Stimulated activated CD4-positive, alpha-beta T cell treated with anti-CD3 and anti-CD28 coated beads, Interleukin-15, amount 100 ng/mL, for 48 hours (primary cell): ENCODE results near the gene ZBTB43.
"Not testable (repeated sequence)": the region's sequence is repeated elsewhere in the genome, so short reads cannot be mapped to it uniquely, and the experiment has no call there.

ENCODE experiments used
- DNase-seq, 2 donors: peaks; one replicate each; pipeline ENCODE4 v3.0.0-alpha.2; 2020; ENCODE audit warnings: low read depth in 2 of 2

The ZBTB43 gene

GRCh38 chr9:126791406-126792230, 13.2 kb upstream of the ZBTB43 start:
- DNase-seq, result no peak

GRCh38 chr9:126793686-126794417, 11.0 kb upstream of the ZBTB43 start:
- no peak for DNase-seq

DNA sequence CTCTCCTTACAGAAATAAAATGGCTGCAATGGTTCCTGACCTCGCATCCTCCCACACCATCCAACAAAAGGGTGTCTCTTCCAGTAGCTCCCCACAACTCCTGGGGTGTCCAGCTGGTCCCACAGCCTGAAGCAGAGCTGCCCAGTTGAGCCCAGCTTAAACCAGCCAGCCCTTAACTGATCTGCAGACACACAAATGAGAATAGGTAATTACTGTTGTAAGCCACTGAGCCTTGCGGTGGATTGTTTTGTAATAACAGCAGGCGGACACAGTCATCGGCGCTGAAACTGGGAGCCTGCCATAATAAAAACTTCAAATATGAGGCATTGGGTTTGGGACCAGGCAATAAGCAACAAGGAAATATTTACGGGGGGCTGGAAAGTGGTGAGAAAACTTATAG, 10.4 kb upstream of the ZBTB43 start:
- DNase-seq, result no peak

- no peak for DNase-seq
Observed at GRCh38 chr9:126796758-126797157, 8.1 kb upstream of the ZBTB43 start.

GRCh38 chr9:126797903-126798302, 6.9 kb upstream of the ZBTB43 start:
- no peak for DNase-seq

DNA sequence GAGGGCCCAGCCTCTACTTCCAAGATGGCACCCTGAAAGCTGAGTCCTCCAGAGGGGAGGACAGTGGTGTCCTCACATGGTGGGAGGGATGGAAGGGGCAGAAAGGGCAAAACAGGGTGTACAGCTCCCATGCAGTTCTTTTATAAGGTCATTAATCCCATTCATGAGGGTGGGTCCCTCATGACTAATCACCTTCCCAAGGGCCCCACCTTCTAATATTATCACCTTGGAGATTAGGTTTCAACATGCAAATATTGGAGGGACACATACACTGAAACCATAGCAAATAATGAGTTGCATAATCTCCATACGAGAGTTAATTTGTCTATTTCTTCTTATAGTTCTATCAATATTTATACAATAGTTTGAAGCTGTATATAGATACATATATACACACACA, 5.8 kb upstream of the ZBTB43 start:
- no peak for DNase-seq

GRCh38 chr9:126802318-126803059, 2.4 kb upstream of the ZBTB43 start:
- no peak for DNase-seq

DNA sequence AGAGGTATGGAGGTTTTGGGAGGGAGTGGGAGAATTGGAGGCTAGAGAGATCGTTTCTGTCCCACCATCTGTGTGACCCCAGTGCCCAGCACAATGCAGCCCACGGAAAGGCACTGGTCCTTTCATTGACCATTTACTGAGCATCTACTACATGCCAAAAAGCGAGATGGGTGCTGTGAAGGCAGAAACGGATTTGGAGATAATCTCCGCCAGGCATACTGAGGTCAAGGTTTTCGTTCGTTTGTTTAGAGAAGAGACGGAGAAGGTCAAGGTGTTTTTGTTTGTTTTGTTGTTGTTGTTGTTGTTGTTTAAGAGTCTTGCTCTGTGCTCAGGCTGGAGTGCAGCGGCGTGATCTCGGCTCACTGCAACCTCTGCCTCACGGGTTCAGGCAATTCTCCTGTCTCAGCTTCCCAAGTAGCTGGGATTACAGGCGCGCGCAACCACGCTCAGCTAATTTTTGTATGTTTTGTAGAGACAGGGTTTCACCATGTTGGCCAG, 593 bp upstream of the ZBTB43 start:
- DNase-seq, result no peak

DNA sequence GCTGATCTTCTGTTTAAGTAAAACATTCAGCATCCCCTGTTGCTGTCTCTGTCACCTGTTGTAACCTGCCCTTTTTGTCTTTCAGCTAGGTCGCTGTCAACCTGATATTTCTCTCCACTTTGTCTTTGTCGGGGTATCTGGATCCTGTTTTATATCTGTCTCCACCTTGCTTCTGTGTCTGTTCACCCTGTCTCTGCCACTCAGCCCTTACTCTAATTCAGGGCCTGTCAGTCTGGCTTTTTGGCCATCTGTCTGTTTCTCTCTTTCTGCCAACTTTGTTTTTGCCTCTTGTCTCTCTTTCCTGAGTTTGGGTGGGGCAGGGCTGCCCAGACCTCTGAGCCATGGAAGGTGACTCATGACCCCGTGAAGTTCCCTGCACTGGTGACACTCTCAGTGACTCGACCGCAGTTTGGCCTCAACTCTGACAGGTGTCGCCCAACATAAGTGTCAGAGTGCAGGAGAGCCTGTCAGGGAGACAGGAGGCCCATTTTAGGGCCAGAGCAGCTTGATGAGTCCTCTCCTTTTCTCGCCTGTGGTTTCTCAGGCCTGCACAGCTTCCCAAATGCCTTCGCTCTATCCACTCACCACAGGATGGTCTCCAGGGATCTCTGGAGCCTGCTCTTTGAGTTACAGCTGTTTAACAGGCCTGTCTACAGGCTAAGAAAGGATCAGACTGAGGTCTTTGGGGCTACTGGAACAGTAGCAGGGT, 868 bp downstream of the ZBTB43 start:
- DNase-seq, result peak; percentile 82 to 83

GRCh38 chr9:126806336-126806735, 1.5 kb downstream of the ZBTB43 start:
- no peak for DNase-seq

DNA sequence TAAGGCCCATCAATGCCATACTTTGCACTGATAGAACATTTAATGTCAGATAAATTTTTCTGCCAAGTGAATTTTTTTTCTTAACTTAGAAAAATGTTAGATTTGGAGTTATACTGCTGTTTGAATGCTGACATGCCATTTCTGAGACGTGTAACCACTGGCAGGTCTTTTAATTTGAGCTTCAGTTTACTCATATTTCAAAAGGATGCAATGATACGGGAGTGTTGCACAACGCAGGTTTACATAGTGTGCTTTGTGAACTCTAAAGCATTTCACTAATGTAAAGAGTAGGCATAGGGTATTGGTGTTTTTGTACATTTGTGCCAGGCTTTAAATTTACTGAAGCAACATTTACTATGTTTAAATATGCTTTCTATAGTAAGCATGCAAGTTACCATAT, 4.2 kb downstream of the ZBTB43 start:
- no peak for DNase-seq

GRCh38 chr9:126810221-126810620, 5.4 kb downstream of the ZBTB43 start:
- not testable (repeated sequence) for DNase-seq

DNA sequence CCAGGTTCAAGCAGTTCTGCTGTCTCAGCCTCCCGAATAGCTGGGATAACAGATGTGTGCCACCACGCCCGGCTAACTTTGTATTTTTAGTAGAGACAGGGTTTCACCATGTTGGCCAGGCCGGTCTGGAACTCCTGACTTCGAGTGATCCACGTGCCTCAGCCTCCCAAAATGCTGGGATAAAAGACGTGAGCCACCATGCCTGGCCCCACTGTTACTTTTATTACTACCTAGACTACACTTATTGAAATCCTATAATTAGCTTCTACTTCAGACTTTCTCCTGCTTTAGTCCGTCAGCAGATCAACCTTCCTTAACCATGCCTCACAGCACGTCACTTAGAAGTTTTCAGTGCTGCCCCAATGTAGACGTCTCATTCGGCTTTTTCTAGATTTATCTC, 8.2 kb downstream of the ZBTB43 start:
- DNase-seq, result no peak

DNA sequence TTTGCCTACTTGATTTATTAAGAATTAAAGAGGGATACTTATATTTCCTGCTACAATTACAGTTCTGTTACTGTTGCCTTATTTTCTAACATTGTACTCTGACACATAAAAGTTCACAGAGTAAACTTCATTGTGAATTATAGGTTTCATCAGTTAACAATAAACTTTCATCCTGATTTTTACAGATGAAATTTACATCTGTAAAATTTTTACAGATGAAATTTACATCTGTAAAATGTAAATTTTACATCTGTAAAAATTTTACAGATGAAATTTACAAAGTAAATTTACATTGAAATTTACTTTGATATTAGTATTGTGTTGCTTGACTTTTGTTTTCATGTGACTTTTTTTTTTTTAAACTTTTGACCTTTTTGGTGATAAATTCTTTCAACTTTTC, 9.3 kb downstream of the ZBTB43 start:
- DNase-seq, result no peak

DNA sequence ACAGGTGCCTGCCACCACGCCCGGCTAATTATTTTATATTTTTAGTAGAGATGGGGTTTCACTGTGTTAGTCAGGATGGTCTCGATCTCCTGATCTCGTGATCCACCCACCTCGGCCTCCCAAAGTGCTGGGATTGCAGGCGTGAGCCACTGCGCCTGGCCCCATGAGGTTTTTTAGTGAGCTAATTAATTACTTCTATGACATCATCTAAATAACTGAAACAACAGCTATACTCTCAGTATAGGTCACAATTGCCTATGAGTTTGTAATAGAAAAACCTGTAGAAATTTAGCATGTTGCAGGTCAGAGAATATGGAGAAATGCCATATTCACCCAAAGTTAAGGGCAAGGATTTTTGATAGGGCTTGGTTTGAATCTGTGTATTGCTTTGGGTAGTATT, 12.8 kb downstream of the ZBTB43 start:
- not testable (repeated sequence) for DNase-seq

- DNase-seq, result no peak
Observed at GRCh38 chr9:126818482-126818881, 13.6 kb downstream of the ZBTB43 start.

DNA sequence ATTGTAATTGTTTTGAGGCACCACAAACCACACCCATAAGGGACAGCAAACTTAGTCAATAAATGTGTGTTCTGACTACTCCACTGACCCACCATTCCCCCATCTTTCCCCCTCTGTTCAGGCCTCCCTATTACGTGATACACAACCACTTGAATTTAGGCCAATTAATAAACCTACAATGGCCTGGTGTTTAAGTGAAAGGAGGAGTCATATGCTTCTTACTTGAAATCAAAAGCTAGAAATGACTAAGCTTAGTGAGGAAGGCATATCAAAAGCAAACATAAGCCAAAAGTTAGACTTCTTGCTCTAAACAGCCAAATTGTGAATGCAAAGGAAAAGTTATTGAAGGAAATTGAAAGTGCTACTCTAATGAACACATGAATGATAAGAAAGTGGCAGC, 14.6 kb downstream of the ZBTB43 start:
- no peak for DNase-seq

GRCh38 chr9:126822278-126822677, 17.4 kb downstream of the ZBTB43 start:
- no peak for DNase-seq

DNA sequence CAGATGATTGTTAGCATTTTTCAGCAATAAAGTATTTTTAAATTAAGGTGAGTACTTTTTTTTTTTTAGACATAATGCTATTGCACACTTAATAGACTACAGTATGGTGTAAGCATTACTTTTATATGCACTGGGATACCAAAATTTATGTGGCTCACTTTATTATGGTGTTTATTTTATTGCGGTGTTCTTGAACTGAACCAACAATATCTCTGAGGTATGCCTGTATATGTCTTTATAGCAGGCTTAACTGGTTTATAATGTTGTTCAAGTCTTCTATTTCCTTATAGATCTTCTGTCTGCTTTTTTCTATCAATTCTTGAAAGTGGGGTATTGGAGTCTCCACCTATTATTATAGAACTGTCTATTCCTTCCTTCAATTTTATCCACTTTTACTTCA, 18.0 kb downstream of the ZBTB43 start:
- DNase-seq, result no peak

DNA sequence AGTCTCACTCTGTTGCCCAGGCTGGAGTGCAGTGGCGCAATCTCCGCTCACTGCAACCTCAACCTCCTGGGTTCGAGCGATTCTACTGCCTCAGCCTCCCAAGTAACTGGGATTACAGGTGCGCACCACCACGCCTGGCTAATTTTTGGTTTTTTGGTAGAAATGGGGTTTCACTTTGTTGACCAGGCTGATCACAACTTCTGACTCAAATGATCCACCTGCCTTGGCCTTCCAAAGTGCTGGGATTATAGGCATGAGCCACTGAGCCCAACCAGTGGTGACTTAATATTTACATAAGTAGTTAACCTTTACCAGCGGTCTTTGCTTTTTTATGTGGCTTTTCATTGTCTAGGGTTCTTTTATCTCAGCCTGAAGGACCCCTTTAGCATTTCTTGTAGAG, 19.2 kb downstream of the ZBTB43 start:
- DNase-seq, result not testable (repeated sequence)

- DNase-seq, result no peak
Observed at GRCh38 chr9:126827227-126827626, 22.4 kb downstream of the ZBTB43 start.

DNA sequence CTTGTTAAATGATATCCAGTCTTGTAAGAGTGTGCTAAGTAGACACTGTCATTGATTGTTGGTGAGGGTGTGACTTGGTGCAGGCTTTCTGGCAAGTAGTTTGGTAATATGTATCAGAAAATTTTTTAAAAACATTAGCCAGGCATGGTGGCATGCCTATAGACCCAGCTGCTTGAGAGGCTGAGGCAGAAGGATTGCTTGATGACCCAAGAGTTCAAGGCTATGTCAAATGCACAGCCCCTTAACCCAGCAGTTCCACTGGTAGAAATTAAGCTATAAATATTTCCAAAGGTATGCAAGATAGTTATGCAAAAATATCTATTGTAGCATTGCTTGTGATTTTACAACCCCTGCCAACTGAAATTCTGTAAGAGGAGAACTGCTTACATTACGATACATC, 24.2 kb downstream of the ZBTB43 start:
- DNase-seq, result no peak
